ENCODE results near the gene ZNF789. TPM values are rescaled to one million over a fixed set of nuclear protein-coding genes. Genes with fewer than 3 reads are reported as not detected.

The ZNF789 gene
- total and polyA plus RNA-seq, 9 of the 15 experiments (the other 6 are each of a cell fraction or from before 2014, with no cell fraction given): 6.1 to 57.0 (median 24.8) TPM

DNA sequence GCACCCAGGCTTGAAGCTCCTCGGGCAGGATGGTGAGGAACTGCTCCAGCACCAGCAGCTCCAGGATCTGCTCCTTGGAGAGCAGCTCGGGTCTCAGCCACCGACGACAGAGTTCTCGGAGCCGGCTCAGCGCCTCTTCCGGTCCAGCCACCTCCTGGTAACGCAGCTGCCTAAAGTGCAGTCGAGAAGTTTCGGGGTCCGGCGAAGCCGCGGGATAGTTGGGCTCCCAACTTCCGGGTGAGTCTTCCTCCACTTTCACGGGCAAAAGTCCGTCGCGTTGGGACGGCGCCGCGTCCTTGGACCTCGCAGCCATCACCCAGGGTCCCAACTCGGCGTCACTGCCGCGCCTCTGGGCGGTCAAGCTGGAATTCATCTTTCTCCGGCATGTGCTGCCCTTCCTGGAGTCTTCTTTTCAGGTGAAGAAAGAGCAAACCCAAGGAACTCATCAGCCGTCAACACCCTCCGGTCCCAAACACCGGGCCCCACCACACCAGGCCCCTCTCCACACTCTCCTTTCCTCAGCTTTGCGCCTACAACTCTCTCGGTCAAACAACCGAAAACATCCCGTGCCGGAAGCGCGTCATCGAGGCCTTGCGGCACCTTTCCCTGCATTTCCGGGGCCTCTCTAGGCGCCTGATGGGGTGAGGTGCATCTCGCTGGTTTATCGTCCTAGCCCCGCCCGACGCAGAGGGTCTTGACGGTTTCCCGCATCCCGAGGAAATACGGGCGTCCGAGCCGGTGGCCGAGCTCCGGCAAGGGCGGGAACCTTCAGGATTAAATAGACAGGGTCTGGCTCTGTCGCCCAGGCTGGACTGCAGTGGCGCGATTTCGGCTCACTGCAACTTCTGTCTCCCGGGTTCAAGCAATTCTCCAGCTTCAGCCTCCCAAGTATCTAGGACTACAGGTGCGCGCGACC, 27.3 kb downstream of the ZNF789 start, which contains the start of gene ZNF394 (continued):
- TF ChIP-seq, protein P1, sequence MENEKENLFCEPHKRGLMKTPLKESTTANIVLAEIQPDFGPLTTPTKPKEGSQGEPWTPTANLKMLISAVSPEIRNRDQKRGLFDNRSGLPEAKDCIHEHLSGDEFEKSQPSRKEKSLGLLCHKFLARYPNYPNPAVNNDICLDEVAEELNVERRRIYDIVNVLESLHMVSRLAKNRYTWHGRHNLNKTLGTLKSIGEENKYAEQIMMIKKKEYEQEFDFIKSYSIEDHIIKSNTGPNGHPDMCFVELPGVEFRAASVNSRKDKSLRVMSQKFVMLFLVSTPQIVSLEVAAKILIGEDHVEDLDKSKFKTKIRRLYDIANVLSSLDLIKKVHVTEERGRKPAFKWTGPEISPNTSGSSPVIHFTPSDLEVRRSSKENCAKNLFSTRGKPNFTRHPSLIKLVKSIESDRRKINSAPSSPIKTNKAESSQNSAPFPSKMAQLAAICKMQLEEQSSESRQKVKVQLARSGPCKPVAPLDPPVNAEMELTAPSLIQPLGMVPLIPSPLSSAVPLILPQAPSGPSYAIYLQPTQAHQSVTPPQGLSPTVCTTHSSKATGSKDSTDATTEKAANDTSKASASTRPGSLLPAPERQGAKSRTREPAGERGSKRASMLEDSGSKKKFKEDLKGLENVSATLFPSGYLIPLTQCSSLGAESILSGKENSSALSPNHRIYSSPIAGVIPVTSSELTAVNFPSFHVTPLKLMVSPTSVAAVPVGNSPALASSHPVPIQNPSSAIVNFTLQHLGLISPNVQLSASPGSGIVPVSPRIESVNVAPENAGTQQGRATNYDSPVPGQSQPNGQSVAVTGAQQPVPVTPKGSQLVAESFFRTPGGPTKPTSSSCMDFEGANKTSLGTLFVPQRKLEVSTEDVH (IDR thresholded peaks at IDR 0.05; ENCODE audit: low read depth, partially characterized antibody): peak; percentile 95
- TF ChIP-seq POLR2AphosphoS5 (IDR thresholded peaks at IDR 0.05; ENCODE audit: control insufficient read depth, insufficient read depth, low read depth, low read length) (peak; percentile 96), HNRNPH1 (optimal IDR thresholded peaks at IDR 0.05; ENCODE audit: low read depth, low read length) (no peak), ZNF766 (CRISPR knock-in tag; conservative IDR thresholded peaks at IDR 0.05) (peak; percentile 69), BCOR (IDR thresholded peaks at IDR 0.05) (peak; percentile 49; the same call in 1 of the 2 replicates), TRIM28 (IDR thresholded peaks at IDR 0.05) (0 out of 2 replicates have a peak, but pooled peaks have one; percentile 17), SP1 (CRISPR knock-in tag; IDR thresholded peaks at IDR 0.05) (peak; percentile 81), ZBTB17 (CRISPR knock-in tag; IDR thresholded peaks at IDR 0.05) (0 out of 2 replicates have a peak, but pooled peaks have one; percentile 10), TAF1 (IDR thresholded peaks at IDR 0.05; ENCODE audit: control insufficient read depth, extremely low read depth, insufficient read depth, low read length, severe bottlenecking) (peak; percentile 96)
- TF ChIP-seq, protein P2, sequence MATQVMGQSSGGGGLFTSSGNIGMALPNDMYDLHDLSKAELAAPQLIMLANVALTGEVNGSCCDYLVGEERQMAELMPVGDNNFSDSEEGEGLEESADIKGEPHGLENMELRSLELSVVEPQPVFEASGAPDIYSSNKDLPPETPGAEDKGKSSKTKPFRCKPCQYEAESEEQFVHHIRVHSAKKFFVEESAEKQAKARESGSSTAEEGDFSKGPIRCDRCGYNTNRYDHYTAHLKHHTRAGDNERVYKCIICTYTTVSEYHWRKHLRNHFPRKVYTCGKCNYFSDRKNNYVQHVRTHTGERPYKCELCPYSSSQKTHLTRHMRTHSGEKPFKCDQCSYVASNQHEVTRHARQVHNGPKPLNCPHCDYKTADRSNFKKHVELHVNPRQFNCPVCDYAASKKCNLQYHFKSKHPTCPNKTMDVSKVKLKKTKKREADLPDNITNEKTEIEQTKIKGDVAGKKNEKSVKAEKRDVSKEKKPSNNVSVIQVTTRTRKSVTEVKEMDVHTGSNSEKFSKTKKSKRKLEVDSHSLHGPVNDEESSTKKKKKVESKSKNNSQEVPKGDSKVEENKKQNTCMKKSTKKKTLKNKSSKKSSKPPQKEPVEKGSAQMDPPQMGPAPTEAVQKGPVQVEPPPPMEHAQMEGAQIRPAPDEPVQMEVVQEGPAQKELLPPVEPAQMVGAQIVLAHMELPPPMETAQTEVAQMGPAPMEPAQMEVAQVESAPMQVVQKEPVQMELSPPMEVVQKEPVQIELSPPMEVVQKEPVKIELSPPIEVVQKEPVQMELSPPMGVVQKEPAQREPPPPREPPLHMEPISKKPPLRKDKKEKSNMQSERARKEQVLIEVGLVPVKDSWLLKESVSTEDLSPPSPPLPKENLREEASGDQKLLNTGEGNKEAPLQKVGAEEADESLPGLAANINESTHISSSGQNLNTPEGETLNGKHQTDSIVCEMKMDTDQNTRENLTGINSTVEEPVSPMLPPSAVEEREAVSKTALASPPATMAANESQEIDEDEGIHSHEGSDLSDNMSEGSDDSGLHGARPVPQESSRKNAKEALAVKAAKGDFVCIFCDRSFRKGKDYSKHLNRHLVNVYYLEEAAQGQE (IDR thresholded peaks at IDR 0.05; ENCODE audit: borderline replicate concordance): no peak
- TF ChIP-seq, protein P2 (CRISPR knock-in tag; IDR thresholded peaks at IDR 0.05; ENCODE audit: low read depth): no peak
- TF ChIP-seq, protein P3, sequence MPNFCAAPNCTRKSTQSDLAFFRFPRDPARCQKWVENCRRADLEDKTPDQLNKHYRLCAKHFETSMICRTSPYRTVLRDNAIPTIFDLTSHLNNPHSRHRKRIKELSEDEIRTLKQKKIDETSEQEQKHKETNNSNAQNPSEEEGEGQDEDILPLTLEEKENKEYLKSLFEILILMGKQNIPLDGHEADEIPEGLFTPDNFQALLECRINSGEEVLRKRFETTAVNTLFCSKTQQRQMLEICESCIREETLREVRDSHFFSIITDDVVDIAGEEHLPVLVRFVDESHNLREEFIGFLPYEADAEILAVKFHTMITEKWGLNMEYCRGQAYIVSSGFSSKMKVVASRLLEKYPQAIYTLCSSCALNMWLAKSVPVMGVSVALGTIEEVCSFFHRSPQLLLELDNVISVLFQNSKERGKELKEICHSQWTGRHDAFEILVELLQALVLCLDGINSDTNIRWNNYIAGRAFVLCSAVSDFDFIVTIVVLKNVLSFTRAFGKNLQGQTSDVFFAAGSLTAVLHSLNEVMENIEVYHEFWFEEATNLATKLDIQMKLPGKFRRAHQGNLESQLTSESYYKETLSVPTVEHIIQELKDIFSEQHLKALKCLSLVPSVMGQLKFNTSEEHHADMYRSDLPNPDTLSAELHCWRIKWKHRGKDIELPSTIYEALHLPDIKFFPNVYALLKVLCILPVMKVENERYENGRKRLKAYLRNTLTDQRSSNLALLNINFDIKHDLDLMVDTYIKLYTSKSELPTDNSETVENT (CRISPR knock-in tag; IDR thresholded peaks at IDR 0.05): peak; percentile 97

All from K562 (cell line).